RWPE2 (cell line): ENCODE data around the gene EML4.

Source experiments
- ATAC-seq: fragments of 200-7000 bp; cut with Tn5 transposase; 3 replicates; pipeline ENCODE4 v1.9.1; 2021; ENCODE audit warnings: low read depth
- DNase-seq: peaks from one replicate; pipeline ENCODE4 v3.0.0-alpha.2; 2020; ENCODE audit warnings: low spot score
- H3K27ac ChIP-seq: fragments of 450-650 bp; 2 replicates; pipeline ENCODE4 v1.5.1; 2017; ENCODE audit warnings: mild to moderate bottlenecking; ENCODE audit not compliant: poor library complexity, severe bottlenecking
- H3K27me3 ChIP-seq: fragments of 250-450 bp; sonication (Bioruptor Pico); 2 replicates; pipeline ENCODE4 v1.5.1; 2021; ENCODE audit warnings: mild to moderate bottlenecking, moderate library complexity; ENCODE audit not compliant: insufficient read depth, poor library complexity, severe bottlenecking
- H3K36me3 ChIP-seq: fragments of 250-450 bp; sonication (Bioruptor Pico); 2 replicates; pipeline ENCODE4 v1.5.1; 2020; ENCODE audit warnings: low read depth, mild to moderate bottlenecking, moderate library complexity
- H3K4me1 ChIP-seq: fragments of 250-450 bp; sonication (Bioruptor Pico); 2 replicates; pipeline ENCODE4 v1.5.1; 2021; ENCODE audit warnings: mild to moderate bottlenecking, moderate library complexity; ENCODE audit not compliant: insufficient read depth, poor library complexity, severe bottlenecking
- H3K4me3 ChIP-seq: fragments of 250-450 bp; sonication (Bioruptor Pico); 2 replicates; pipeline ENCODE4 v1.5.1; 2021; ENCODE audit warnings: mild to moderate bottlenecking, moderate library complexity; ENCODE audit not compliant: severe bottlenecking
- H3K9me3 ChIP-seq: fragments of 250-450 bp; sonication (Bioruptor Pico); 2 replicates; pipeline ENCODE4 v1.5.1; 2021; ENCODE audit warnings: mild to moderate bottlenecking, moderate library complexity; ENCODE audit not compliant: severe bottlenecking
- TF ChIP-seq, protein P1 (sequence below): fragments of 450-650 bp; IDR thresholded peaks from one replicate; pipeline ENCODE4 v1.5.1; 2017; ENCODE audit warnings: mild to moderate bottlenecking, moderate library complexity; ENCODE audit not compliant: poor library complexity, severe bottlenecking

Gene EML4

GRCh38 chr2:42196403-42197267, 27.5 kb downstream of the EML4 start:
- H3K4me3 ChIP-seq = no peak overlapping the region
- no peaks in the 10 kb centered on the region for H3K9me3 ChIP-seq
- H3K27ac ChIP-seq = no peak overlapping the region
- no peaks in the 10 kb centered on the region for H3K36me3 ChIP-seq
- DNase-seq (no peak), ATAC-seq (peak; percentile 31; the same call in 1 of the 3 replicates)
- TF ChIP-seq, protein P1, sequence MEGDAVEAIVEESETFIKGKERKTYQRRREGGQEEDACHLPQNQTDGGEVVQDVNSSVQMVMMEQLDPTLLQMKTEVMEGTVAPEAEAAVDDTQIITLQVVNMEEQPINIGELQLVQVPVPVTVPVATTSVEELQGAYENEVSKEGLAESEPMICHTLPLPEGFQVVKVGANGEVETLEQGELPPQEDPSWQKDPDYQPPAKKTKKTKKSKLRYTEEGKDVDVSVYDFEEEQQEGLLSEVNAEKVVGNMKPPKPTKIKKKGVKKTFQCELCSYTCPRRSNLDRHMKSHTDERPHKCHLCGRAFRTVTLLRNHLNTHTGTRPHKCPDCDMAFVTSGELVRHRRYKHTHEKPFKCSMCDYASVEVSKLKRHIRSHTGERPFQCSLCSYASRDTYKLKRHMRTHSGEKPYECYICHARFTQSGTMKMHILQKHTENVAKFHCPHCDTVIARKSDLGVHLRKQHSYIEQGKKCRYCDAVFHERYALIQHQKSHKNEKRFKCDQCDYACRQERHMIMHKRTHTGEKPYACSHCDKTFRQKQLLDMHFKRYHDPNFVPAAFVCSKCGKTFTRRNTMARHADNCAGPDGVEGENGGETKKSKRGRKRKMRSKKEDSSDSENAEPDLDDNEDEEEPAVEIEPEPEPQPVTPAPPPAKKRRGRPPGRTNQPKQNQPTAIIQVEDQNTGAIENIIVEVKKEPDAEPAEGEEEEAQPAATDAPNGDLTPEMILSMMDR = peak; percentile 31
- H3K27me3 ChIP-seq = no peaks in the 10 kb centered on the region
- peaks cover 11% of the 10 kb centered on the region for H3K4me1 ChIP-seq

DNA sequence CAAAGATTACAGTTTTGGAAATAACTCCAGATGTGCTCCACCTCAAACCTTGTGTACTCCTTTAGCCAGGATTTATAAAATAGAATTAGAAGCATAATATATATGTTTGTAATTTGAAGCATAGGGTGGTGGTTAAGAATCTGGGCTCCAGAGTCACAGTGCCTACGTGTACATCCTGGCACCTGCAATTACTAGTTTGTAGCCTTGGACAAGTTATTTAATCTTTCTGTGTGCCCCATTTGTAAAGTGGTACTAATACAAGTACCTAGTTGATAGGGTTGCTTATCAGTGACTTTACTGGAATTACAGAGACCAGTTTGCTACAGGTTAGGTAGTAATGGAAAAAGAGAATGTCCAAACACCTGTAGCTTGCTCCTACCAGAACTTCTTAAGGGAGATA, 28.6 kb downstream of the EML4 start:
- no peak for DNase-seq

GRCh38 chr2:42198466-42198865, 29.3 kb downstream of the EML4 start:
- peaks cover 11% of the 10 kb centered on the region for H3K4me1 ChIP-seq
- no peak overlapping the region for H3K27ac ChIP-seq
- DNase-seq (no peak), ATAC-seq (no peak)
- H3K4me3 ChIP-seq = no peak overlapping the region
- H3K36me3 ChIP-seq = no peaks in the 10 kb centered on the region
- H3K27me3 ChIP-seq = no peaks in the 10 kb centered on the region
- TF ChIP-seq, protein P1 = no peak
- no peaks in the 10 kb centered on the region for H3K9me3 ChIP-seq

More for the DNA sequence above, 28.6 kb downstream of the EML4 start:
- Histone ChIP-seq H3K4me3 (no peak overlapping the region), H3K9me3 (no peaks in the 10 kb centered on the region), H3K27ac (no peak overlapping the region), H3K4me1 (peaks cover 11% of the 10 kb centered on the region), H3K36me3 (no peaks in the 10 kb centered on the region), H3K27me3 (no peaks in the 10 kb centered on the region)
- no peak for ATAC-seq
- TF ChIP-seq, protein P1 = no peak

DNA sequence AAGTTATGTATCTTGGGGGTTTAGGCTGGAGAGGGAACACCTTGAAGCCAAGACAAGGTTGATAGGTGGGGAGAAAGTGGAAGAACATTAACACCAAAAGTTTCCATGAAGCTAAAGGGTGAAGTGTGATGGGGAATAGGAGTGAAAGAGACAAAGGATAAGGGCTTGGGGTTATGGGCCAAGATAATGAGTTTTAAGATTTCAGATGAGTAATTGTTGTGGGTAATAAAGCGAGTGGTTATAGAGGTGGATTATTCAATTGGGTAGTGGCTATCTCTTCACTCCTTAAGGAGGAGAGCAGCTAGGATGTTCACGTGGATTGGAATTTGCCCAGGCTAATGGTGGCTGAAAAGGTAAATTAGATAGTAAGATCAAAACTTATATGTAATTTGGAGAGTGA, 29.8 kb downstream of the EML4 start:
- no peaks in the 10 kb centered on the region for H3K36me3 ChIP-seq
- H3K27ac ChIP-seq = no peak overlapping the region
- TF ChIP-seq, protein P1 = no peak
- ATAC-seq (no peak), DNase-seq (no peak)
- no peak overlapping the region for H3K4me3 ChIP-seq
- H3K9me3 ChIP-seq = no peaks in the 10 kb centered on the region
- no peaks in the 10 kb centered on the region for H3K27me3 ChIP-seq
- H3K4me1 ChIP-seq = peaks cover 11% of the 10 kb centered on the region

DNA sequence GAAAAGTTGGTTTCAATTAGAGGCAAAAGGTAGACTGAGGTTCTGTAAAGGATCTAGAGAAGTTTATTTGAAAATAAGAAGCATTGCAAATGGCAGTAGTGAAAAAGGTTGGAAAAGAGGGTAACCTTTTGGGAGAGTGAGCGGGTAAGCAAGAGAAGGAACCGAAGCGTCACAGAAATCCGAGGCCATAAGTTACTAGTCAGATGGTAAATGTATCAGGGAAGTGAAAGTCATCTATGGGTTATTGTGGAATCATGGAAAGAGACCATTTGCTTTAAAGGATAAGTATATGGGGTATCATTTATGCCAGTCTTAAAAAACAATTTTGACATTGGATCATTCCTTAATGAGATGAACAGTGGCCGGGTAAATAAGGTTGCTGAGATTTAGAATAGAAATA, 30.5 kb downstream of the EML4 start:
- H3K4me3 ChIP-seq = no peak overlapping the region
- no peaks in the 10 kb centered on the region for H3K36me3 ChIP-seq
- ATAC-seq (no peak), DNase-seq (no peak)
- H3K27me3 ChIP-seq = no peaks in the 10 kb centered on the region
- H3K9me3 ChIP-seq = no peaks in the 10 kb centered on the region
- TF ChIP-seq, protein P1 = no peak
- H3K4me1 ChIP-seq = peaks cover 11% of the 10 kb centered on the region
- H3K27ac ChIP-seq = no peak overlapping the region
